Measurements from ENCODE around the gene CAMK1D. TPM values are rescaled to one million over a fixed set of nuclear protein-coding genes. Genes with fewer than 3 reads are reported as not detected.

The CAMK1D gene
- total RNA-seq, 1 experiment from 2014 or later = 6.3 TPM

GRCh38 chr10:12603766-12604470 lies 254.6 kb downstream of the CAMK1D start:
- Histone ChIP-seq H4K91ac (ENCODE audit: insufficient read length, low read depth, low read length) (no peak overlapping the region), H2AFZ (ENCODE audit: low read length) (no peak overlapping the region), H3K23me2 (ENCODE audit: insufficient read length, low read depth, low read length, poor library complexity, severe bottlenecking) (peaks cover 3% of the 10 kb centered on the region), H2BK5ac (ENCODE audit: insufficient read length, low read length) (no peak overlapping the region), H3K27me3 (ENCODE audit: insufficient read depth, low read length) (no peaks in the 10 kb centered on the region), H4K8ac (replicated peaks; ENCODE audit: insufficient read length, low read depth, low read length) (no peak overlapping the region), H3K9ac (ENCODE audit: extremely low read depth, insufficient read length, low read length) (no peak overlapping the region), H3K4ac (ENCODE audit: low read depth, low read length) (no peak overlapping the region), H3K4me1 (ENCODE audit: insufficient read depth, low read length) (no peaks in the 10 kb centered on the region), H3K4me2 (ENCODE audit: insufficient read depth, insufficient read length, low read length) (no peak overlapping the region), H2BK12ac (ENCODE audit: insufficient read length, low read depth, low read length) (no peak overlapping the region), H3T11ph (ENCODE audit: low read length) (no peak overlapping the region), H3K56ac (ENCODE audit: insufficient read length, low read depth, low read length) (no peak overlapping the region), H4K20me1 (ENCODE audit: control insufficient read depth, insufficient read depth, insufficient read length) (no peaks in the 10 kb centered on the region), H3K18ac (ENCODE audit: insufficient read length, low read depth, low read length) (no peak overlapping the region), H4K5ac (ENCODE audit: insufficient read length, low read depth, low read length) (no peak overlapping the region), H3K9me3 (ENCODE audit: control insufficient read depth, low read depth, low read length) (no peaks in the 10 kb centered on the region), H3K14ac (ENCODE audit: insufficient read depth, low read length) (no peak overlapping the region), H3K79me2 (ENCODE audit: insufficient read depth, low read length) (no peaks in the 10 kb centered on the region), H3K23ac (ENCODE audit: insufficient read length, low read depth, low read length) (no peak overlapping the region), H2BK120ac (ENCODE audit: low read depth, low read length, poor library complexity, severe bottlenecking) (no peak overlapping the region), H2BK20ac (ENCODE audit: low read depth, low read length, poor library complexity, severe bottlenecking) (no peak overlapping the region), H3K79me1 (ENCODE audit: insufficient read depth, low read depth, low read length, poor library complexity, severe bottlenecking) (no peaks in the 10 kb centered on the region), H2BK15ac (ENCODE audit: low read depth, low read length) (no peak overlapping the region), H3K27ac (ENCODE audit: insufficient read length, low read depth, low read length) (no peak overlapping the region), H2AK5ac (ENCODE audit: insufficient read length, low read length) (no peak overlapping the region)
- TF ChIP-seq, protein P1, sequence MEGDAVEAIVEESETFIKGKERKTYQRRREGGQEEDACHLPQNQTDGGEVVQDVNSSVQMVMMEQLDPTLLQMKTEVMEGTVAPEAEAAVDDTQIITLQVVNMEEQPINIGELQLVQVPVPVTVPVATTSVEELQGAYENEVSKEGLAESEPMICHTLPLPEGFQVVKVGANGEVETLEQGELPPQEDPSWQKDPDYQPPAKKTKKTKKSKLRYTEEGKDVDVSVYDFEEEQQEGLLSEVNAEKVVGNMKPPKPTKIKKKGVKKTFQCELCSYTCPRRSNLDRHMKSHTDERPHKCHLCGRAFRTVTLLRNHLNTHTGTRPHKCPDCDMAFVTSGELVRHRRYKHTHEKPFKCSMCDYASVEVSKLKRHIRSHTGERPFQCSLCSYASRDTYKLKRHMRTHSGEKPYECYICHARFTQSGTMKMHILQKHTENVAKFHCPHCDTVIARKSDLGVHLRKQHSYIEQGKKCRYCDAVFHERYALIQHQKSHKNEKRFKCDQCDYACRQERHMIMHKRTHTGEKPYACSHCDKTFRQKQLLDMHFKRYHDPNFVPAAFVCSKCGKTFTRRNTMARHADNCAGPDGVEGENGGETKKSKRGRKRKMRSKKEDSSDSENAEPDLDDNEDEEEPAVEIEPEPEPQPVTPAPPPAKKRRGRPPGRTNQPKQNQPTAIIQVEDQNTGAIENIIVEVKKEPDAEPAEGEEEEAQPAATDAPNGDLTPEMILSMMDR (conservative IDR thresholded peaks at IDR 0.05) = no peak
- Mint-ChIP-seq H3K4me1 (peaks cover 0 to 3% of the 10 kb centered on the region in 2 experiments; a peak in 1 of 4 replicates), H3K36me3 (ENCODE audit: insufficient read depth in 1 of 3, low read depth in 3 of 3) (peaks cover 0 to 7% (median 6%) of the 10 kb centered on the region in 3 experiments; a peak in 3 of 7 replicates), H3K27ac (no peak overlapping the region; a peak in 2 of 7 replicates), H3K4me3 (no peak overlapping the region), H3K27me3 (ENCODE audit: low read depth) (no peaks in the 10 kb centered on the region), H3K9me3 (peaks cover 0 to 3% of the 10 kb centered on the region in 2 experiments; a peak in 3 of 5 replicates)
- no peak for DNase-seq
- no CpG with 5 or more reads among the region's 11 CpGs for WGBS (ENCODE audit: extremely low coverage, insufficient read length, low lambda C conversion rate)

All from H9 (cell line).